ENCODE data around the gene COPG2. TPM values are rescaled to one million over a fixed set of nuclear protein-coding genes. Genes with fewer than 3 reads are reported as not detected.
"Not testable (repeated sequence)": the region's sequence is repeated elsewhere in the genome, so short reads cannot be mapped to it uniquely, and the experiment has no call there.

COPG2 gene
- total RNA-seq, 1 donor: 47.9 TPM

- H3K4me3 ChIP-seq (ENCODE audit: low read depth, low read length): no peak overlapping the region
- TF ChIP-seq CTCF (IDR thresholded peaks at IDR 0.05; ENCODE audit: insufficient read depth, low read depth, low read length): no peak
- DNase-seq (ENCODE audit: low read depth): no peak
These were observed 53.0 kb downstream of the COPG2 start for GRCh38 chr7:130615583-130615982.

GRCh38 chr7:130614449-130614848 lies 54.1 kb downstream of the COPG2 start:
- DNase-seq (ENCODE audit: low read depth): no peak
- TF ChIP-seq CTCF (IDR thresholded peaks at IDR 0.05; ENCODE audit: insufficient read depth, low read depth, low read length): no peak
- no peak overlapping the region for H3K4me3 ChIP-seq (ENCODE audit: low read depth, low read length)

GRCh38 chr7:130611218-130611617 lies 57.3 kb downstream of the COPG2 start:
- DNase-seq (ENCODE audit: low read depth): no peak
- H3K4me3 ChIP-seq (ENCODE audit: low read depth, low read length): no peak overlapping the region
- TF ChIP-seq CTCF (IDR thresholded peaks at IDR 0.05; ENCODE audit: insufficient read depth, low read depth, low read length): no peak

GRCh38 chr7:130607066-130607465 lies 61.5 kb downstream of the COPG2 start:
- not testable (repeated sequence) for H3K4me3 ChIP-seq (ENCODE audit: low read depth, low read length); DNase-seq (ENCODE audit: low read depth)

GRCh38 chr7:130606161-130606560 lies 62.4 kb downstream of the COPG2 start:
- no peak for TF ChIP-seq CTCF (IDR thresholded peaks at IDR 0.05; ENCODE audit: insufficient read depth, low read depth, low read length)
- DNase-seq (ENCODE audit: low read depth): no peak

GRCh38 chr7:130598056-130598455 lies 70.5 kb downstream of the COPG2 start:
- DNase-seq (ENCODE audit: low read depth): no peak

More at GRCh38 chr7:130606161-130606560, 62.4 kb downstream of the COPG2 start:
- no peak overlapping the region for H3K4me3 ChIP-seq (ENCODE audit: low read depth, low read length)

GRCh38 chr7:130595986-130596385 lies 72.6 kb downstream of the COPG2 start:
- no peak for TF ChIP-seq CTCF (IDR thresholded peaks at IDR 0.05; ENCODE audit: insufficient read depth, low read depth, low read length)
- peak; percentile 27 for DNase-seq (ENCODE audit: low read depth)
- H3K4me3 ChIP-seq (ENCODE audit: low read depth, low read length): no peak overlapping the region

More at GRCh38 chr7:130598056-130598455, 70.5 kb downstream of the COPG2 start:
- H3K4me3 ChIP-seq (ENCODE audit: low read depth, low read length): no peak overlapping the region
- no peak for TF ChIP-seq CTCF (IDR thresholded peaks at IDR 0.05; ENCODE audit: insufficient read depth, low read depth, low read length)
